Neural cell (in vitro differentiated cells): ENCODE results near the gene SLC25A40. TPM values are rescaled to one million over a fixed set of nuclear protein-coding genes. Genes with fewer than 3 reads are reported as not detected.
"Not testable (repeated sequence)": the region's sequence is repeated elsewhere in the genome, so short reads cannot be mapped to it uniquely, and the experiment has no call there.

Experiments
- H2AFZ ChIP-seq: fragments of 200-600, 300-800 bp; sonication (generic), shearing (Covaris generic); 2 replicates; pipeline ENCODE4 v1.6.0; 2014; ENCODE audit warnings: low read depth, mild to moderate bottlenecking, antibody characterized with exemption, low read length, moderate library complexity
- H3F3A ChIP-seq: fragments of 200-600 bp; shearing (Covaris generic); 2 replicates; pipeline ENCODE4 v1.6.1; 2016; ENCODE audit warnings: mild to moderate bottlenecking, moderate library complexity, mixed read lengths, antibody characterized with exemption, low read length; ENCODE audit not compliant: insufficient read depth, poor library complexity, severe bottlenecking
- H3K27ac ChIP-seq: fragments of 200-600, 300-800 bp; sonication (generic), shearing (Covaris generic); 2 replicates; pipeline ENCODE4 v1.5.1; 2014; ENCODE audit warnings: mild to moderate bottlenecking, low read length, moderate library complexity
- H3K27me3 ChIP-seq: fragments of 300-800, 200-600 bp; sonication (generic), shearing (Covaris generic); 2 replicates; pipeline ENCODE4 v1.6.0; 2014; ENCODE audit warnings: mild to moderate bottlenecking, low read depth, low read length, moderate library complexity; ENCODE audit not compliant: insufficient read depth
- H3K36me3 ChIP-seq: fragments of 300-800, 200-600 bp; sonication (generic), shearing (Covaris generic); 2 replicates; pipeline ENCODE4 v1.5.1; 2014; ENCODE audit warnings: mild to moderate bottlenecking, antibody characterized with exemption, low read length, moderate library complexity; ENCODE audit not compliant: insufficient read depth
- H3K4me2 ChIP-seq: fragments of 300-800, 200-600 bp; sonication (generic), shearing (Covaris generic); 2 replicates; pipeline ENCODE4 v1.6.0; 2014; ENCODE audit warnings: mild to moderate bottlenecking, low read length
- H3K4me3 ChIP-seq: fragments of 300-800, 200-600 bp; sonication (generic), shearing (Covaris generic); 2 replicates; pipeline ENCODE4 v1.5.1; 2014; ENCODE audit warnings: mild to moderate bottlenecking, low read length, moderate library complexity
- H3K79me2 ChIP-seq: fragments of 200-600 bp; shearing (Covaris generic); replicated peaks from 2 replicates; pipeline ENCODE4 v1.6.0; 2014; ENCODE audit warnings: mild to moderate bottlenecking, low read length, moderate library complexity; ENCODE audit not compliant: insufficient read depth
- H3K9ac ChIP-seq: fragments of 300-800, 200-600 bp; sonication (generic), shearing (Covaris generic); 2 replicates; pipeline ENCODE4 v1.6.1; 2016; ENCODE audit warnings: mild to moderate bottlenecking, low read length, mixed read lengths
- H3K9me2 ChIP-seq: fragments of 200-600 bp; shearing (Covaris generic); 2 replicates; pipeline ENCODE4 v1.6.1; 2016; ENCODE audit warnings: mild to moderate bottlenecking, low read length, mixed read lengths; ENCODE audit not compliant: insufficient read depth
- H3K9me3 ChIP-seq: fragments of 200-600, 300-800 bp; sonication (generic), shearing (Covaris generic); 2 replicates; pipeline ENCODE4 v1.6.1; 2016; ENCODE audit warnings: mild to moderate bottlenecking, mixed run types, low read length, moderate library complexity, mixed read lengths
- H4K20me1 ChIP-seq: fragments of 200-600 bp; shearing (Covaris generic); 2 replicates; pipeline ENCODE4 v1.6.1; 2016; ENCODE audit warnings: mild to moderate bottlenecking, mixed run types; ENCODE audit not compliant: insufficient read depth
- CTCF ChIP-seq: fragments of 450-650 bp; IDR thresholded peaks from 2 replicates; pipeline ENCODE4 v1.5.1; 2014; ENCODE audit warnings: antibody characterized with exemption, mild to moderate bottlenecking, moderate library complexity; ENCODE audit not compliant: poor library complexity, severe bottlenecking
- EP300 ChIP-seq: fragments of 450-650 bp; conservative IDR thresholded peaks from 2 replicates; pipeline ENCODE4 v1.6.1; 2014; ENCODE audit warnings: antibody characterized with exemption, mild to moderate bottlenecking, moderate library complexity; ENCODE audit not compliant: poor library complexity, severe bottlenecking
- EZH2 ChIP-seq: fragments of 200-600, 300-800 bp; shearing (Covaris generic), sonication (generic); IDR thresholded peaks from 2 replicates; pipeline ENCODE4 v1.6.1; 2014; ENCODE audit warnings: antibody characterized with exemption, low read length, borderline replicate concordance, mild to moderate bottlenecking; ENCODE audit not compliant: insufficient read depth, poor library complexity, severe bottlenecking
- MXI1 ChIP-seq: fragments of 450-650 bp; conservative IDR thresholded peaks from 2 replicates; pipeline ENCODE4 v1.6.1; 2014; ENCODE audit warnings: antibody characterized with exemption, mild to moderate bottlenecking; ENCODE audit not compliant: poor library complexity, severe bottlenecking
- POLR2AphosphoS5 ChIP-seq: IDR thresholded peaks from 2 replicates; pipeline ENCODE4 v1.6.1; 2012
- RAD21 ChIP-seq: fragments of 450-650 bp; conservative IDR thresholded peaks from 2 replicates; pipeline ENCODE4 v1.6.1; 2014; ENCODE audit warnings: antibody characterized with exemption, mild to moderate bottlenecking, moderate library complexity
- REST ChIP-seq: IDR thresholded peaks from 2 replicates; pipeline ENCODE4 v1.6.1; 2012; ENCODE audit warnings: borderline replicate concordance
- SMC3 ChIP-seq: fragments of 450-650 bp; conservative IDR thresholded peaks from 2 replicates; pipeline ENCODE4 v1.6.1; 2014; ENCODE audit warnings: antibody characterized with exemption, mild to moderate bottlenecking, moderate library complexity; ENCODE audit not compliant: poor library complexity
- TAF1 ChIP-seq: IDR thresholded peaks from 2 replicates; pipeline ENCODE4 v1.6.1; 2012; ENCODE audit warnings: low read depth
- polyA minus RNA-seq: library from RNA; depleted of rRNA, polyadenylated mRNA; stranded (reverse); fragments of >200 nt; gene quantifications from 2 replicates; pipeline ENCODE4 v1.2.3, GENCODE V29; 2014
- polyA plus RNA-seq: library from polyadenylated mRNA; depleted of rRNA; stranded (reverse); fragments of >200 nt; gene quantifications from 2 replicates; pipeline ENCODE4 v1.2.3, GENCODE V29; 2014

Gene SLC25A40
- polyA plus RNA-seq (20.1 and 61.6 TPM in 2 replicates), polyA minus RNA-seq (24.3 and 31.6 TPM in 2 replicates)

- TF ChIP-seq MXI1 (peak; percentile 97), SMC3 (peak; percentile 26), EP300 (peak; percentile 63), REST (peak; percentile 20), TAF1 (no peak), POLR2AphosphoS5 (peak; percentile 71)
- Histone ChIP-seq H3K27ac (peak within 1 kb of the TSS; percentile 75), H3K79me2 (peaks cover 48% of the 10 kb centered on the region)
These were observed at the start of gene SLC25A40, which contains the start of gene DBF4 for GRCh38 chr7:87876040-87876868. TSS of gene SLC25A40 (minus strand) at chr7:87876360. CDS start at chr7:87858727, 17,633 bp downstream. TSS of gene DBF4 (plus strand) at chr7:87876493. CDS start at chr7:87876733, 240 bp downstream.

GRCh38 chr7:87922759-87923395 is 46.7 kb upstream of the SLC25A40 start:
- H3K27me3 ChIP-seq, H3K27ac ChIP-seq, H3K4me3 ChIP-seq, H3K9me3 ChIP-seq, H3K79me2 ChIP-seq, H3K4me2 ChIP-seq, H4K20me1 ChIP-seq, H3K9ac ChIP-seq, H3K36me3 ChIP-seq, H3K9me2 ChIP-seq, H2AFZ ChIP-seq, H3F3A ChIP-seq: not testable (repeated sequence)

More at GRCh38 chr7:87876040-87876868, at the start of gene SLC25A40, which contains the start of gene DBF4:
- H2AFZ ChIP-seq: peak within 1 kb of the TSS; percentile 90
- H3K9me3 ChIP-seq: no peaks in the 10 kb centered on the region
- peak within 1 kb of the TSS; percentile 89 for H3K4me2 ChIP-seq
- H4K20me1 ChIP-seq: no peaks in the 10 kb centered on the region
- no peaks in the 10 kb centered on the region for H3K36me3 ChIP-seq
- H3K27me3 ChIP-seq: no peaks in the 10 kb centered on the region
- no peaks in the 10 kb centered on the region for H3K9me2 ChIP-seq
- H3K4me3 ChIP-seq: peak within 1 kb of the TSS; percentile 90
- peak within 1 kb of the TSS; percentile 80 for H3K9ac ChIP-seq
- peaks cover 3% of the 10 kb centered on the region for H3F3A ChIP-seq

- Histone ChIP-seq H3K27ac (no peak overlapping the region), H3K4me3 (no peak overlapping the region), H3K4me2 (no peak overlapping the region), H3K9me2 (no peaks in the 10 kb centered on the region), H3K79me2 (no peaks in the 10 kb centered on the region), H3K9ac (no peak overlapping the region), H4K20me1 (no peaks in the 10 kb centered on the region), H3K27me3 (no peaks in the 10 kb centered on the region), H3K9me3 (no peaks in the 10 kb centered on the region), H2AFZ (no peak overlapping the region), H3K36me3 (no peaks in the 10 kb centered on the region), H3F3A (no peaks in the 10 kb centered on the region)
- TF ChIP-seq REST (no peak), SMC3 (no peak), POLR2AphosphoS5 (no peak), EZH2 (no peak), TAF1 (no peak), EP300 (no peak), CTCF (no peak), RAD21 (no peak), MXI1 (no peak)
These were observed 44.4 kb upstream of the SLC25A40 start for GRCh38 chr7:87920578-87920977.
